ENCODE data around the gene VWA1. TPM values are rescaled to one million over a fixed set of nuclear protein-coding genes. Genes with fewer than 3 reads are reported as not detected.
"Not testable (repeated sequence)": the region's sequence is repeated elsewhere in the genome, so short reads cannot be mapped to it uniquely, and the experiment has no call there.

Gene VWA1
- total and polyA plus RNA-seq, 9 donors: 32.9 to 99.5 (median 68.1) TPM

- H3K9me3 ChIP-seq (replicated peaks; ENCODE audit: control insufficient read depth, low read depth, low read length): no peaks in the 10 kb centered on the region
- no peak overlapping the region for H3K4me3 ChIP-seq (ENCODE audit: low read length)
- no peaks in the 10 kb centered on the region for H3K36me3 ChIP-seq (ENCODE audit: control insufficient read depth, insufficient read depth, low read length)
- WGBS (ENCODE audit: insufficient coverage): 61% methylated on average over 20 of the region's 29 CpGs
- no peaks in the 10 kb centered on the region for H3K27me3 ChIP-seq (ENCODE audit: control insufficient read depth, insufficient read depth, low read length)
- H3K4me1 ChIP-seq (ENCODE audit: control insufficient read depth, insufficient read depth, low read length): peaks cover 52% of the 10 kb centered on the region
- no peak overlapping the region for H3K27ac ChIP-seq (ENCODE audit: low read length)
- DNase-seq: no peak
Observed at GRCh38 chr1:1422465-1423244, 12.8 kb upstream of the VWA1 start.

DNA sequence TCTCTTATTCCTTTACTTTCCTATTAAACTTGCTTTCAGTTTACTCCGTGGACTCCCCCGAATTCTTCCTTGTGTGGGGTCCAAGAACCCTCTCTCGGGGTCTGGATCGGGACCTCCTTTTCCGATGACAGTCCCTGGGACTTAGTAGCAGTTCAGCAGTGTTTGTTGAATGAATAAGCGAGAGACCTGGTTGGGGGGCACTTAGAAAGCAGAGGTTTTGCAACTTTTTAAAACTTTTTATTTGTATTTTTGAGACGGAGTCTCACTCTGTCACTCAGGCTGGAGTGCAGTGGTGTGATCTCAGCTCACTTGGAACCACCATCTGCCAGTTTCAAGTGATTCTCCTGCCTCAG, 12.3 kb upstream of the VWA1 start:
- Histone ChIP-seq H3K4me1 (ENCODE audit: control insufficient read depth, insufficient read depth, low read length) (peaks cover 52% of the 10 kb centered on the region), H3K27me3 (ENCODE audit: control insufficient read depth, insufficient read depth, low read length) (no peaks in the 10 kb centered on the region), H3K4me3 (ENCODE audit: low read length) (no peak overlapping the region), H3K9me3 (replicated peaks; ENCODE audit: control insufficient read depth, low read depth, low read length) (no peaks in the 10 kb centered on the region), H3K36me3 (ENCODE audit: control insufficient read depth, insufficient read depth, low read length) (no peaks in the 10 kb centered on the region), H3K27ac (ENCODE audit: low read length) (no peak overlapping the region)
- DNase-seq: no peak
- WGBS (ENCODE audit: insufficient coverage): 74% methylated on average over 3 of the region's 7 CpGs

DNA sequence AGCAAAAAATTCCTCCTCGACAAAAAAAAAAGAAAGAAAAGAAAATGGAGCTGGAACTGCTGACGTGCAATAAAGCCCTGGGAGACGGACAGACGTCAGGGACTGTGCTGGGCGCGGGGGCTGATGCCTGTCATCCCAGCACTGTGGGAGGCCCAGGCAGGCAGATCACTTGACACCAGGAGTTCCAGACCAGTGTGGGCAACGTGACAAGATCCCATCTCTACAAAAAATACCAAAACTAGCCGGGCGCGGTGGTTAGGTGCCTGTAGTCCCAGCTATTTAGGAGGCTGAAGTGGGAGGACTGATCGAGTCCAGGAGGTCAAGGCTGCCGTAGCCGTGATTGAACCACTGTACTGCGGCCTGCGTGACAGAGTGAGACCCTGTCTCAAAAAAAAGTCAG, 10.8 kb upstream of the VWA1 start:
- no peaks in the 10 kb centered on the region for H3K9me3 ChIP-seq (replicated peaks; ENCODE audit: control insufficient read depth, low read depth, low read length)
- H3K4me3 ChIP-seq (ENCODE audit: low read length): no peak overlapping the region
- peaks cover 52% of the 10 kb centered on the region for H3K4me1 ChIP-seq (ENCODE audit: control insufficient read depth, insufficient read depth, low read length)
- no peaks in the 10 kb centered on the region for H3K27me3 ChIP-seq (ENCODE audit: control insufficient read depth, insufficient read depth, low read length)
- DNase-seq: no peak
- H3K36me3 ChIP-seq (ENCODE audit: control insufficient read depth, insufficient read depth, low read length): no peaks in the 10 kb centered on the region
- WGBS (ENCODE audit: insufficient coverage): 79% methylated on average over 12 of the region's 15 CpGs
- no peak overlapping the region for H3K27ac ChIP-seq (ENCODE audit: low read length)

GRCh38 chr1:1425426-1425752, 10.1 kb upstream of the VWA1 start:
- 56% methylated on average over 4 of the region's 12 CpGs for WGBS (ENCODE audit: insufficient coverage)
- Histone ChIP-seq H3K4me3 (ENCODE audit: low read length) (no peak overlapping the region), H3K4me1 (ENCODE audit: control insufficient read depth, insufficient read depth, low read length) (peaks cover 57% of the 10 kb centered on the region), H3K36me3 (ENCODE audit: control insufficient read depth, insufficient read depth, low read length) (no peaks in the 10 kb centered on the region), H3K27ac (ENCODE audit: low read length) (no peak overlapping the region), H3K27me3 (ENCODE audit: control insufficient read depth, insufficient read depth, low read length) (no peaks in the 10 kb centered on the region), H3K9me3 (replicated peaks; ENCODE audit: control insufficient read depth, low read depth, low read length) (no peaks in the 10 kb centered on the region)
- no peak for DNase-seq

DNA sequence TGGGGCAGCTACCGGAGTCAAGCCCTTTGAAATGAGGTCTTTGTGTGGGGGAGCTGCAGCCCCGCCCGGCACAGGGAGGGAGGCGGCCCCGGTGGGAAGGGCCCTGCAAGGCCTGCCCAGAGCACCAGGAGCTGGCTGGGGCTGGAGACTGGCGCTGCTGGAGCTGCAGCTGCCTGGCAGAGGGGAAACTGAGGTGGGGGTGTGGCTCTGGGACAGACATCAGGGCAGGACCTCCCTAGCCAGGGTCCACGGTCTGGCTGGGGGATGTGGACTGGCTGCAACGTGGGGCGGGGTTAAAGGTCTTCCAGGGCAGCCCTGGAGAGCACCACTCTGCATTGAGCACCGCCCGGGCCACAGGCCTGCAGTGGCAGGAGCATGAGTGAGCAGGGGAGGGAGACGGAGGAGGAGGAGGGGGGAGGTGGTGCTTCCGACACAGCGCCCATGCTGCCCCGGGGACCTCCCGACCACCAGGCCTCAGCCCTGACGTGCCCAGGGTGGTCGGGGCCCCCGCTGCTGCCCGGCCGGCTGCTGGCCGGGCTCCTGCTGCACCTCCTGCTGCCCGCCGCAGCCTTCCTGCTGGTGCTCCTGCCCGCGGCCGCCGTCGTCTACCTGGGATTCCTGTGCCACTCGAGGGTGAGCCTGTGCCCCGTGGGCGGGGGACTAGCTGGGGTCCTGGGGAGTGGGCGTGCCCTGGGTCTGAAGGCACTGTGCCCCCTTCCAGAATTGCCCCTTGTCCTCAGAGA, 9.6 kb upstream of the VWA1 start:
- Histone ChIP-seq H3K9me3 (replicated peaks; ENCODE audit: control insufficient read depth, low read depth, low read length) (no peaks in the 10 kb centered on the region), H3K27me3 (ENCODE audit: control insufficient read depth, insufficient read depth, low read length) (no peaks in the 10 kb centered on the region), H3K27ac (ENCODE audit: low read length) (no peak overlapping the region), H3K4me1 (ENCODE audit: control insufficient read depth, insufficient read depth, low read length) (peaks cover 57% of the 10 kb centered on the region), H3K4me3 (ENCODE audit: low read length) (no peak overlapping the region), H3K36me3 (ENCODE audit: control insufficient read depth, insufficient read depth, low read length) (no peaks in the 10 kb centered on the region)
- 50% methylated on average over 26 of the region's 33 CpGs for WGBS (ENCODE audit: insufficient coverage)
- no peak for DNase-seq

- H3K4me1 ChIP-seq (ENCODE audit: control insufficient read depth, insufficient read depth, low read length): peaks cover 57% of the 10 kb centered on the region
- H3K27ac ChIP-seq (ENCODE audit: low read length): no peak overlapping the region
- no peak overlapping the region for H3K4me3 ChIP-seq (ENCODE audit: low read length)
- H3K36me3 ChIP-seq (ENCODE audit: control insufficient read depth, insufficient read depth, low read length): no peaks in the 10 kb centered on the region
- DNase-seq: no peak
- no peaks in the 10 kb centered on the region for H3K9me3 ChIP-seq (replicated peaks; ENCODE audit: control insufficient read depth, low read depth, low read length)
- 30% methylated on average over 16 of the region's 19 CpGs for WGBS (ENCODE audit: insufficient coverage)
- H3K27me3 ChIP-seq (ENCODE audit: control insufficient read depth, insufficient read depth, low read length): no peaks in the 10 kb centered on the region
Observed at GRCh38 chr1:1426496-1427105, 8.9 kb upstream of the VWA1 start.

DNA sequence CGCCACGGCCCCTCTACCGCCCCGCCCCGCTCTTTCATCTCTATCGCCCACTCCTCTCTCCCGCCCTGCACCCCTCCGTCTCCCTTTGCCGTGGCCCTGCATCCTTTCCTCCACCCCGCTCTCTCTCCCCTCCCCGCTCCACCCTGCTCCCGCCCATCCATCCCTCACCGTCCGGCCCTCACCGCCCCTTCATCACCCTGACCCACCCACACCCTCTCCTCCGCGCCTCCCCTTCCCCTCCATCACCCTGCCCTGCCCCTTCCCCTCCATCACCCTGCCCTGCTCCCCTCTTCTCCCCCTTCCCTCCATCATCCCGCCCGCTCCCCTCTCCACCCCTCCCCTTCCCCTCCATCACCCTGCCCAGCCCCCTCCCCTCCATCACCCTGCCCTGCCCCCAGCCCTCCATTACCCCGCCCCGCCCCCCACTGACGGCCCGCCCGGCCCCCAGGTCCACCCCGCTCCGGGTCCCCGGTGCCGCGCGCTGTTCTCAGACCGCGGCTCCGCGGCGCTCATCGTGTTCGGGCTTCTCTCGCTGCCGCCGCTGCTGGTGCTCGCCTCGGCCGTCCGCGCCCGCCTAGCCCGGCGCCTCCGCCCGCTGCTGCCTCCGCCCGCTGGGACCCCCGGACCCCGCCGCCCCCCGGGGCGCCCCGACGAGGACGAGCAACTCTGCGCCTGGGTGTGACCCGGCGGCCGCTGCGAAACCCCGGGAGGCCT, 8.2 kb upstream of the VWA1 start:
- no peak overlapping the region for H3K27ac ChIP-seq (ENCODE audit: low read length)
- WGBS (ENCODE audit: insufficient coverage): 4% methylated on average over 55 of the region's 66 CpGs
- DNase-seq: peak; percentile 40
- H3K9me3 ChIP-seq (replicated peaks; ENCODE audit: control insufficient read depth, low read depth, low read length): no peaks in the 10 kb centered on the region
- peaks cover 58% of the 10 kb centered on the region for H3K4me1 ChIP-seq (ENCODE audit: control insufficient read depth, insufficient read depth, low read length)
- H3K36me3 ChIP-seq (ENCODE audit: control insufficient read depth, insufficient read depth, low read length): no peaks in the 10 kb centered on the region
- peak overlapping the region; percentile 26 for H3K4me3 ChIP-seq (ENCODE audit: low read length)
- no peaks in the 10 kb centered on the region for H3K27me3 ChIP-seq (ENCODE audit: control insufficient read depth, insufficient read depth, low read length)

GRCh38 chr1:1427820-1428148, 7.7 kb upstream of the VWA1 start:
- WGBS (ENCODE audit: insufficient coverage): 0% methylated on average over 5 of the region's 22 CpGs
- H3K27me3 ChIP-seq (ENCODE audit: control insufficient read depth, insufficient read depth, low read length): no peaks in the 10 kb centered on the region

GRCh38 chr1:1428174-1428573, 7.3 kb upstream of the VWA1 start:
- WGBS (ENCODE audit: insufficient coverage): 77% methylated on average over 16 of the region's 19 CpGs
- Histone ChIP-seq H3K4me3 (ENCODE audit: low read length) (no peak overlapping the region), H3K27me3 (ENCODE audit: control insufficient read depth, insufficient read depth, low read length) (no peaks in the 10 kb centered on the region), H3K27ac (ENCODE audit: low read length) (peak overlapping the region; percentile 11), H3K36me3 (ENCODE audit: control insufficient read depth, insufficient read depth, low read length) (no peaks in the 10 kb centered on the region), H3K4me1 (ENCODE audit: control insufficient read depth, insufficient read depth, low read length) (peaks cover 61% of the 10 kb centered on the region), H3K9me3 (replicated peaks; ENCODE audit: control insufficient read depth, low read depth, low read length) (no peaks in the 10 kb centered on the region)
- no peak for DNase-seq

More at GRCh38 chr1:1427820-1428148, 7.7 kb upstream of the VWA1 start:
- H3K36me3 ChIP-seq (ENCODE audit: control insufficient read depth, insufficient read depth, low read length): no peaks in the 10 kb centered on the region
- no peaks in the 10 kb centered on the region for H3K9me3 ChIP-seq (replicated peaks; ENCODE audit: control insufficient read depth, low read depth, low read length)
- DNase-seq: no peak
- H3K27ac ChIP-seq (ENCODE audit: low read length): no peak overlapping the region
- peak overlapping the region; percentile 26 for H3K4me3 ChIP-seq (ENCODE audit: low read length)
- peaks cover 58% of the 10 kb centered on the region for H3K4me1 ChIP-seq (ENCODE audit: control insufficient read depth, insufficient read depth, low read length)

- not testable (repeated sequence) for H3K27me3 ChIP-seq (ENCODE audit: control insufficient read depth, insufficient read depth, low read length)
- peak overlapping the region; percentile 98 for H3K27ac ChIP-seq (ENCODE audit: low read length)
- no CpG with 5 or more reads among the region's 6 CpGs for WGBS (ENCODE audit: insufficient coverage)
Observed at GRCh38 chr1:1428967-1429366, 6.5 kb upstream of the VWA1 start.

More at GRCh38 chr1:1428967-1429366, 6.5 kb upstream of the VWA1 start:
- DNase-seq; H3K36me3 ChIP-seq (ENCODE audit: control insufficient read depth, insufficient read depth, low read length); H3K4me3 ChIP-seq (ENCODE audit: low read length); H3K9me3 ChIP-seq (replicated peaks; ENCODE audit: control insufficient read depth, low read depth, low read length): not testable (repeated sequence)
- H3K4me1 ChIP-seq (ENCODE audit: control insufficient read depth, insufficient read depth, low read length): peaks cover 69% of the 10 kb centered on the region

Data from muscle of leg (tissue), 11 donors.